ENCODE data around the gene SLAMF9.

SLAMF9 gene

GRCh38 chr1:159924025-159924790 lies 29.8 kb downstream of the SLAMF9 start:
- Histone ChIP-seq H2BK15ac (ENCODE audit: low read length) (peak overlapping the region; percentile 15), H3K9ac (ENCODE audit: low read depth, low read length, poor library complexity) (no peak overlapping the region), H3K14ac (ENCODE audit: low read length) (peak overlapping the region; percentile 90), H4K91ac (ENCODE audit: low read depth, low read length, poor library complexity) (no peak overlapping the region), H3K79me1 (ENCODE audit: low read depth, low read length) (peaks cover 3% of the 10 kb centered on the region), H2BK12ac (ENCODE audit: low read length) (no peak overlapping the region), H3K4ac (ENCODE audit: low read length) (no peak overlapping the region), H3K23ac (ENCODE audit: low read depth, low read length, poor library complexity) (peak overlapping the region; percentile 90), H3K27me3 (ENCODE audit: control insufficient read depth in 3 of 3, insufficient read depth in 3 of 3, low read depth in 1 of 3, low read length in 3 of 3) (peaks cover 0 to 13% (median 3%) of the 10 kb centered on the region in 3 experiments), H3K9me3 (replicated peaks in 1 of 2; ENCODE audit: control insufficient read depth in 2 of 2, insufficient read depth in 1 of 2, low read depth in 1 of 2, low read length in 2 of 2) (no peaks in the 10 kb centered on the region), H4K8ac (ENCODE audit: low read depth, low read length) (no peak overlapping the region), H3K36me3 (replicated peaks in 1 of 2; ENCODE audit: control insufficient read depth in 2 of 2, insufficient read depth in 2 of 2, low read length in 2 of 2) (peaks cover 12% of the 10 kb centered on the region in 2 donors), H3K4me2 (ENCODE audit: insufficient read depth, low read length, poor library complexity, severe bottlenecking) (peak overlapping the region; percentile 78), H3K27ac (replicated peaks; ENCODE audit: low read length) (no peak overlapping the region), H3K4me3 (ENCODE audit: low read length in 2 of 2) (peak overlapping the region in 1 of 2 donors; percentile 77), H2BK120ac (ENCODE audit: low read depth, low read length) (peak overlapping the region; percentile 74), H2AFZ (ENCODE audit: low read length) (peak overlapping the region; percentile 92), H3K4me1 (ENCODE audit: control insufficient read depth in 2 of 2, insufficient read depth in 1 of 2, low read depth in 1 of 2, low read length in 2 of 2) (peaks cover 20% of the 10 kb centered on the region in 2 donors), H2AK5ac (ENCODE audit: low read depth, low read length) (peak overlapping the region; percentile 81), H2BK5ac (ENCODE audit: low read length) (no peak overlapping the region), H3K18ac (ENCODE audit: low read length) (peak overlapping the region; percentile 50)
- WGBS, 2 donors (ENCODE audit: extremely low coverage in 2 of 2, insufficient read length in 2 of 2, insufficient replicate concordance in 1 of 2), result no CpG with 5 or more reads among the region's 31 CpGs
- DNase-seq (ENCODE audit: low spot score), result no peak

GRCh38 chr1:159923203-159924024 lies 30.6 kb downstream of the SLAMF9 start:
- peaks cover 20% of the 10 kb centered on the region in 2 donors for H3K4me1 ChIP-seq (ENCODE audit: control insufficient read depth in 2 of 2, insufficient read depth in 1 of 2, low read depth in 1 of 2, low read length in 2 of 2)
- WGBS, 2 donors (ENCODE audit: extremely low coverage in 2 of 2, insufficient read length in 2 of 2, insufficient replicate concordance in 1 of 2), result no CpG with 5 or more reads among the region's 20 CpGs
- peak overlapping the region; percentile 73 for H3K9ac ChIP-seq (ENCODE audit: low read depth, low read length, poor library complexity)
- peaks cover 7 to 8% of the 10 kb centered on the region in 2 donors for H3K36me3 ChIP-seq (replicated peaks in 1 of 2; ENCODE audit: control insufficient read depth in 2 of 2, insufficient read depth in 2 of 2, low read length in 2 of 2)
- H2BK15ac ChIP-seq (ENCODE audit: low read length), result no peak overlapping the region
- no peak overlapping the region for H3K4me3 ChIP-seq (ENCODE audit: low read length in 2 of 2)
- H3K27me3 ChIP-seq (ENCODE audit: control insufficient read depth in 3 of 3, insufficient read depth in 3 of 3, low read depth in 1 of 3, low read length in 3 of 3), result peaks cover 0 to 13% (median 3%) of the 10 kb centered on the region in 3 experiments
- no peak overlapping the region for H2BK12ac ChIP-seq (ENCODE audit: low read length)
- H3K4me2 ChIP-seq (ENCODE audit: insufficient read depth, low read length, poor library complexity, severe bottlenecking), result peak overlapping the region; percentile 21
- H2AFZ ChIP-seq (ENCODE audit: low read length), result peak overlapping the region; percentile 55
- no peak overlapping the region for H3K14ac ChIP-seq (ENCODE audit: low read length)
- DNase-seq (ENCODE audit: low spot score), result no peak
- H2BK5ac ChIP-seq (ENCODE audit: low read length), result no peak overlapping the region
- no peak overlapping the region for H4K91ac ChIP-seq (ENCODE audit: low read depth, low read length, poor library complexity)
- no peaks in the 10 kb centered on the region for H3K9me3 ChIP-seq (replicated peaks in 1 of 2; ENCODE audit: control insufficient read depth in 2 of 2, insufficient read depth in 1 of 2, low read depth in 1 of 2, low read length in 2 of 2)
- no peak overlapping the region for H3K27ac ChIP-seq (replicated peaks; ENCODE audit: low read length)
- no peak overlapping the region for H4K8ac ChIP-seq (ENCODE audit: low read depth, low read length)
- H3K79me1 ChIP-seq (ENCODE audit: low read depth, low read length), result peaks cover 3% of the 10 kb centered on the region
- H3K23ac ChIP-seq (ENCODE audit: low read depth, low read length, poor library complexity), result peak overlapping the region; percentile 50
- H2BK120ac ChIP-seq (ENCODE audit: low read depth, low read length), result no peak overlapping the region
- H3K4ac ChIP-seq (ENCODE audit: low read length), result no peak overlapping the region
- H3K18ac ChIP-seq (ENCODE audit: low read length), result peak overlapping the region; percentile 32
- H2AK5ac ChIP-seq (ENCODE audit: low read depth, low read length), result peak overlapping the region; percentile 92

GRCh38 chr1:159922511-159923202 lies 31.4 kb downstream of the SLAMF9 start:
- H3K14ac ChIP-seq (ENCODE audit: low read length), result peak overlapping the region; percentile 75
- peaks cover 0 to 13% (median 3%) of the 10 kb centered on the region in 3 experiments for H3K27me3 ChIP-seq (ENCODE audit: control insufficient read depth in 3 of 3, insufficient read depth in 3 of 3, low read depth in 1 of 3, low read length in 3 of 3)
- no peaks in the 10 kb centered on the region for H3K9me3 ChIP-seq (replicated peaks in 1 of 2; ENCODE audit: control insufficient read depth in 2 of 2, insufficient read depth in 1 of 2, low read depth in 1 of 2, low read length in 2 of 2)
- H2BK12ac ChIP-seq (ENCODE audit: low read length), result no peak overlapping the region
- H4K91ac ChIP-seq (ENCODE audit: low read depth, low read length, poor library complexity), result no peak overlapping the region
- H3K27ac ChIP-seq (replicated peaks; ENCODE audit: low read length), result no peak overlapping the region
- DNase-seq (ENCODE audit: low spot score), result no peak
- H2BK15ac ChIP-seq (ENCODE audit: low read length), result no peak overlapping the region
- H3K9ac ChIP-seq (ENCODE audit: low read depth, low read length, poor library complexity), result no peak overlapping the region
- no peak overlapping the region for H4K8ac ChIP-seq (ENCODE audit: low read depth, low read length)
- no peak overlapping the region for H2BK120ac ChIP-seq (ENCODE audit: low read depth, low read length)
- WGBS, 2 donors (ENCODE audit: extremely low coverage in 2 of 2, insufficient read length in 2 of 2, insufficient replicate concordance in 1 of 2), result no CpG with 5 or more reads among the region's 8 CpGs
- H2AFZ ChIP-seq (ENCODE audit: low read length), result no peak overlapping the region
- H3K4me3 ChIP-seq (ENCODE audit: low read length in 2 of 2), result no peak overlapping the region
- H3K79me1 ChIP-seq (ENCODE audit: low read depth, low read length), result peaks cover 3% of the 10 kb centered on the region
- H3K23ac ChIP-seq (ENCODE audit: low read depth, low read length, poor library complexity), result peak overlapping the region; percentile 50
- H3K4me2 ChIP-seq (ENCODE audit: insufficient read depth, low read length, poor library complexity, severe bottlenecking), result no peak overlapping the region
- H2BK5ac ChIP-seq (ENCODE audit: low read length), result no peak overlapping the region
- H2AK5ac ChIP-seq (ENCODE audit: low read depth, low read length), result peak overlapping the region; percentile 92
- H3K18ac ChIP-seq (ENCODE audit: low read length), result peak overlapping the region; percentile 13
- H3K4ac ChIP-seq (ENCODE audit: low read length), result no peak overlapping the region
- peaks cover 6 to 7% of the 10 kb centered on the region in 2 donors for H3K36me3 ChIP-seq (replicated peaks in 1 of 2; ENCODE audit: control insufficient read depth in 2 of 2, insufficient read depth in 2 of 2, low read length in 2 of 2)
- H3K4me1 ChIP-seq (ENCODE audit: control insufficient read depth in 2 of 2, insufficient read depth in 1 of 2, low read depth in 1 of 2, low read length in 2 of 2), result peaks cover 20 to 22% of the 10 kb centered on the region in 2 donors
